ENCODE data around the gene PPFIBP2.

Gene PPFIBP2

GRCh38 chr11:7551571-7551970, 37.8 kb downstream of the PPFIBP2 start (continued):
- TF ChIP-seq ZNF175 (tag by site-specific recombination; IDR thresholded peaks at IDR 0.05), result no peak

GRCh38 chr11:7552666-7553065, 38.9 kb downstream of the PPFIBP2 start:
- Histone ChIP-seq H3K4me1 (ENCODE audit: control insufficient read depth, insufficient read depth, low read length) (no peaks in the 10 kb centered on the region), H3K4me3 (ENCODE audit: low read depth, low read length) (no peak overlapping the region), H3K9me3 (ENCODE audit: control insufficient read depth, insufficient read depth, low read depth, low read length) (no peaks in the 10 kb centered on the region), H3K27ac (ENCODE audit: extremely low read depth, low read depth, low read length) (no peak overlapping the region), H3K36me3 (ENCODE audit: control insufficient read depth in 2 of 2, insufficient read depth in 1 of 2, low read length in 2 of 2) (no peaks in the 10 kb centered on the region)
- TF ChIP-seq KLF17 (tag by site-specific recombination; IDR thresholded peaks at IDR 0.05) (no peak), ZNF501 (tag by site-specific recombination; IDR thresholded peaks at IDR 0.05) (no peak), ZNF692 (tag by site-specific recombination; IDR thresholded peaks at IDR 0.05) (no peak), ZNF645 (tag by site-specific recombination; IDR thresholded peaks at IDR 0.05) (no peak), ZNF184 (tag by site-specific recombination; IDR thresholded peaks at IDR 0.05) (no peak), HOXC10 (CRISPR knock-in tag; IDR thresholded peaks at IDR 0.05) (no peak), PATZ1 (tag by site-specific recombination; IDR thresholded peaks at IDR 0.05) (no peak), ZNF658 (tag by site-specific recombination; IDR thresholded peaks at IDR 0.05) (no peak), ZNF16 (tag by site-specific recombination; IDR thresholded peaks at IDR 0.05; ENCODE audit: low read depth) (no peak), ZNF664 (tag by site-specific recombination; IDR thresholded peaks at IDR 0.05) (no peak), ZNF362 (tag by site-specific recombination; IDR thresholded peaks at IDR 0.05) (no peak), PRDM2 (tag by site-specific recombination; IDR thresholded peaks at IDR 0.05; ENCODE audit: borderline replicate concordance) (no peak), ZNF354C (tag by site-specific recombination; IDR thresholded peaks at IDR 0.05; ENCODE audit: borderline replicate concordance, low read depth) (no peak), ZNF311 (tag by site-specific recombination; IDR thresholded peaks at IDR 0.05; ENCODE audit: borderline replicate concordance) (no peak), ZNF394 (tag by site-specific recombination; IDR thresholded peaks at IDR 0.05; ENCODE audit: borderline replicate concordance) (no peak), ZNF621 (tag by site-specific recombination; IDR thresholded peaks at IDR 0.05) (no peak)
- ChIA-PET CTCF (interaction anchor here (0.6 to 0.9 kb wide), 4 partner anchors 37 to 346 kb away, joined by 3 to 6 read pairs (median 4); no protein-coding TSS in a partner anchor), POLR2A (no interaction called here)

All from HEK293 (cell line).